IPS-18c (cell line): ENCODE results near the gene ZNF415.
A peak's percentile ranks its signal among the peaks of the same experiment; 100 is the strongest.
"Not testable (repeated sequence)": the region's sequence is repeated elsewhere in the genome, so short reads cannot be mapped to it uniquely, and the experiment has no call there.

Experiments used
- H3K4me3 ChIP-seq: 2 replicates; pipeline ENCODE4 v1.7.0; 2013; ENCODE audit warnings: low read depth, mild to moderate bottlenecking, low read length, moderate library complexity; ENCODE audit not compliant: insufficient read depth
- H3K9me3 ChIP-seq: one replicate; pipeline ENCODE4 v1.6.1; 2013; ENCODE audit warnings: mild to moderate bottlenecking, low read length, moderate library complexity; ENCODE audit not compliant: control insufficient read depth, insufficient read depth

Gene ZNF415

DNA sequence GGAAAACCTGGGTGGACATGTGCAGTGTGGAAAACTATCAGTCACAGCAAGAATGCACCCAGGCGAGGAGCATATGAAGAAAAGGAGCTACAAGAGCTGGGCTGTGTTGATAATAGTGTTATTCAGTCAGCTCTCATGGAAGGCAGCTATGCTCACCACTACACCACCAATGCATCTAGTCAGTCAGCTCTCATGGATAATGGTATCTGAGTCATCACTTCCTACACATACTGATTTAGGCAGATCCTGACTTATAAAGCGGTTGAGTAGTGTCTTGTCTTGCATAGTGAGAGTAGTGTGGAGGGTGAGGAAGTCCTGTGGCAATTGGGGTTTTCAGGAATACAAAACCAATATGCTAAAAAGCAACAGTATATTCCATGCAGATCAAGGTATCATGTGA is 20.4 kb downstream of the ZNF415 start:
- H3K4me3 ChIP-seq = no peak overlapping the region
- H3K9me3 ChIP-seq = no peaks in the 10 kb centered on the region

DNA sequence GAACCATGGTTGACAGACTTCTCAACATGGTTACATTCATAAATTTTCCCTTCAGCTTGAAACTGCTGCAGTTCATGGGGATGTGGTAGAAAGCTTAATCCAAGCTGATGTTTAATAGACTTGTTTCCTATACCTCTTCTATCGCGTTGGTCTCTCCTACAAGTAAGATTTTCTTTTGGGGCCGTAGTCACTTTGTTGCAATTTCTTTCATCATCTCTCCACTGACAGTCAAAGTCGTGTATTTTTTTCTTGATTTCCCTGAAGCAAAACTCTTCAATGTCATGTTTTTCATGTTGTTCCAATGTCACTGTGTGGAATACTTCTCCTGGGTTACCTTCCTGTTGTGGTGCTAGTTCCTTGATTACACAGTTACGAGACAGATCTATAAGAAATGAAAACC is 23.2 kb downstream of the ZNF415 start:
- Histone ChIP-seq H3K9me3 (no peaks in the 10 kb centered on the region), H3K4me3 (no peak overlapping the region)

- H3K9me3 ChIP-seq = no peaks in the 10 kb centered on the region
- peak within 1 kb of the TSS; percentile 98 for H3K4me3 ChIP-seq
Observed at GRCh38 chr19:53103234-53104203, 29.2 kb downstream of the ZNF415 start, which contains the start of gene ZNF160. Gene ZNF160, minus strand, starts transcription at chr19:53103422. Its CDS starts 17,146 bp downstream, at chr19:53086276.

DNA sequence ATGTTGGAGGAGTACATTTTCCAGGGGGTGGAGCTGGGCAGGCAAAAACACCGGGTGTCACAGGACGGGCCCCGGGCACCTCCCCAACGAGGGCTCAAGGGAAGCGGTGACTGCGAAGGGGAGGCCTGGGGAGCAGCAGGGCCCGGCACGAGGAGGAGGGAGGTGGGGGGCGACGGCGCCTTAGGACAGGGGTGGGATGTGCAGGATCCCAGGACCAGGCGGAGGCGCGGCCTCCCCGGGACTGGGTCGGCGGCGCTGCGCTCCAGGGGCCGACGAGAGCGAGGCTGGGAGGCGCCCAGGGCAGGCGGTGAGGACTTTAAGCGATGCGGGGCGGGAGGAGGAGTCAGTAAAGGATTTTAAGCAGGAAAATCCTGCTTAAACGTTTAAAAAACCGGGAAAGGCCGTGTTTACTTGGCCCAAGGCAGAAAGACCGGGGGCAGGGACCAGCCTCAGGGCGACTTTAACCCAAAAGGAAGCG is 29.9 kb downstream of the ZNF415 start:
- Histone ChIP-seq H3K4me3 (peak overlapping the region; percentile 98), H3K9me3 (no peaks in the 10 kb centered on the region)

- H3K4me3 ChIP-seq = peak overlapping the region; percentile 98
- no peaks in the 10 kb centered on the region for H3K9me3 ChIP-seq
Observed at GRCh38 chr19:53102206-53102755, 30.4 kb downstream of the ZNF415 start.

DNA sequence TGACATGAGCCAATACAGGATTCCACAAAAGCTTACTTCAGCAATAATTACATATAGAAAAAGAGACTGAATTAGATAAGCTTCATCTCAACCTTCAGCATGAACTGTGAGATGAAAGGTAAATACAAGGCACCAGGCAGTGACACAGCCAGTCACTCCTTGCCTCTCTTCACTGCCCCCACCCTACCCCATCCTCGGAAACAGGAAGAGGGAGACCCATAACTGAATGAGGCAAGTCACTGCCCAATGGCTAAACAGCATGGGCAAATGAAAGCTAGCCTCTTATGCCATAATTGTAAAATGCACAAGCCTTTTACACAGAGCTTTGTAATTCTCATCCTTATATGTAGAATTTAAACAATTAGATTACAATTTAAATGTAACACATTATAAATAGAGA is 31.2 kb downstream of the ZNF415 start:
- no peak overlapping the region for H3K4me3 ChIP-seq

GRCh38 chr19:53098570-53098969 is 34.1 kb downstream of the ZNF415 start:
- H3K9me3 ChIP-seq, H3K4me3 ChIP-seq: not testable (repeated sequence)

More for the DNA sequence above, 31.2 kb downstream of the ZNF415 start:
- H3K9me3 ChIP-seq = no peaks in the 10 kb centered on the region

DNA sequence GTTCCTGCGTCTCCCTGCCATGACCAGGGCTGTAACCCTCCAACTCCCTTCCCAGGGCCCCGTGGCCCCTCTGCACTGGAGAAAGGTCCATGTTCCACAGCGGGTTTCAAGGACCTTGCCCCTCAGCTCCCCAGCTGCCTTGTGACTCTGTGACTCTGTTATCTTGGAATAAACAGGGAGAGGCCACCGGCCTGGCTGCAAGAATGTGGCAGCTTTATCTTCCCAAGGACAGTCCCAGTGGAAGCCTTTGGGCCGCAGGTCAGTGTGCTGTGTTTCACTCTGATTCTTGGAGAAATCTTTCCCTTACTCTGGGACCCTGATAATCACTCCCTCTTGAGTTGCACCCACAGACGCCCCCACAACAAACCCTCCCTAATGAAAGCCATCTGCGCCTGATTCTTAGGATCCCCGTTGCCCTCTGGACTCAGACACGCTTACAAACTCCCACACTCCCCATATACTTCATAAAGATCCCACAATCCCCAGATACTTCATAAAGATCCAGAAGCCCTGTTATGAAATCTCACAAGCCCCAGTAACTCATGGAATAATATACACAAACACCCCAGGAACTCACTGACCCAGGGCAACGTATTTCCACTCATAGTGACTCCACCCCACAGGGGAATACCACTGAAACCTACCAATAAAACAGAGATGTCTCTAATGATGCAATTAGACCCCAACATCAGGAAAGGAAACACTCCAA is 35.6 kb downstream of the ZNF415 start:
- not testable (repeated sequence) for H3K4me3 ChIP-seq, H3K9me3 ChIP-seq

- not testable (repeated sequence) for H3K9me3 ChIP-seq, H3K4me3 ChIP-seq
Observed at GRCh38 chr19:53096579-53096978, 36.1 kb downstream of the ZNF415 start.

DNA sequence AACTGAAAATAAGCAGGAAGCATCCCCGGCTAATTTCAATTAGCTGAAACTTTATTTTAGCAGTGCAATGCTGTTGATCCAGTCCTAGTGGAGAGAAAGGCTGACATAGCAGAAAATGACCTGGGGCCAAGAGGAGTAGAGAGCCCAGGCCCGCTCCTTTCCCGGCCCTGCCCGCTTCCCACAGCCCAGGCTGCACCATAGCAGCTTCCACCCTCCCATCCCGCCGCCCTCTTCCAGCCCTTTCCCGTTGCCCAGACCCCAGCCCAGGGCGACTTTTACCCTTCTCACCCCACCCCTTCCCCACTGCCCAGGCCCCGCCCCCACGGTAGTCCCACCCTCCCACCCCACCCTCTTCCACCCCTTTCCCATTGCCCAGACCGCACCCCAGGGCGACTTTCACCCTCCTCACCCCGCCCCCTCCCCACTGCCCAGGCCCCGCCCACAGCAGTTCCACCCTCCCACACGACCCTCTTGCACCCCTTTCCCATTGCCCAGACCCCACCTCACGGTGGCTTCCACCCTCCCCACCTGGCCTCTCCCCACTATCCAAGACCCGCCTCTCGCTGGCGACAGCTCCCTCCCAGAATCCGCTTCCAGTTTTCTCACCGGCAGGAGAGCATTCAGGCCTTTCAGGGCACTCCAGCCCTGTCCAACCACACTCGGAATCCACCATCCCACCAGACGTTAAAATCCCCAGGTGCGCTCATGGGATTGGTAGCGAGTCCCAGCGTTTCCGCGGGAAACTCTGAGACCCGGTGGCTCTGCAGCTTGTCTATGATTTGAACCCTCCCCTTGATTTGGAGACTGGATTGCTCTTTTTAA is 37.7 kb downstream of the ZNF415 start:
- H3K9me3 ChIP-seq = no peaks in the 10 kb centered on the region
- H3K4me3 ChIP-seq = peak overlapping the region; percentile 28; the same call in 1 of the 2 replicates

GRCh38 chr19:53092723-53093122 is 40.0 kb downstream of the ZNF415 start:
- no peak overlapping the region for H3K4me3 ChIP-seq
- H3K9me3 ChIP-seq = no peaks in the 10 kb centered on the region

DNA sequence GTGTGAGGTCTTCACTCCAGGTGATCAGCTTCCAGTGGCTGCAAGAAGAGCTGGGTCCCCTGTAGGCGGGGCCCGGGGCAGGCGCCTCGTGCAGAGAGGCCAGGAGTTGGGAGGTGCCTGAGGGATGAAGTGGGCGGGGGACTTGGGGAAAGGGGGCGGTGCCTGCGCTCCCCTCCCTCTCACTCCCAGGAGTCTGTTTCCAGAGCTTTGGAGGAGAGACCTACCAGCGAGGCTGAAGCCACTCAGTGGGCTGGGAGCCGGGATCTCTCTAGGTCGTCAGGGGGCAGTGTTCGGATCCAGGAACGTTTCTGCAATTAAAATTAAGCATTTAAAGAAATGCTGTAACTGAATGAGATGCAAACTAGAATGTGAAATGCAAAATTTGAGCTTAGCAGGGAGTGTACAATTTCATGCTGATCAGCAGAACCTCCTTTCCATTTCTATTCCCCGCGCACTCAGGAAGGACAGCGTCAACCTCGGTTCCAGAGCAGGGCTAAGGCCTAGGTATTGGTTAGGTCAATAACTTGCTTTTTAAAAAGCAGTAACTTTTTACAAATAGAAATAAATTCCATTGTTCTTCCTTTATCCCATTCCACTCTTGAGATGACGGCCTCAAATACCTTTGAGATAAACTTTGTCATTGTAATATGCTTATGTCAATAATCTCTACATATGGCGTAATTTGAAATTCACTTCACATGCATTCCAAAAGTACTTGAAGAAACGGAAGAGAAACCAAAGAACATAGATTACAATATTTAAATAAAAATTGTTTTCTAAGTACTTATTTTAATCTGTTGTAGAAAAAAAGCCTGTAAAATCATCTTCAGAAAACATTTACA is 41.1 kb downstream of the ZNF415 start:
- no peaks in the 10 kb centered on the region for H3K9me3 ChIP-seq
- H3K4me3 ChIP-seq = no peak overlapping the region

GRCh38 chr19:53088091-53088490 is 44.6 kb downstream of the ZNF415 start:
- Histone ChIP-seq H3K4me3 (no peak overlapping the region), H3K9me3 (no peaks in the 10 kb centered on the region)

- Histone ChIP-seq H3K4me3 (no peak overlapping the region), H3K9me3 (peaks cover 3% of the 10 kb centered on the region)
Observed at GRCh38 chr19:53086949-53087348, 45.8 kb downstream of the ZNF415 start.

DNA sequence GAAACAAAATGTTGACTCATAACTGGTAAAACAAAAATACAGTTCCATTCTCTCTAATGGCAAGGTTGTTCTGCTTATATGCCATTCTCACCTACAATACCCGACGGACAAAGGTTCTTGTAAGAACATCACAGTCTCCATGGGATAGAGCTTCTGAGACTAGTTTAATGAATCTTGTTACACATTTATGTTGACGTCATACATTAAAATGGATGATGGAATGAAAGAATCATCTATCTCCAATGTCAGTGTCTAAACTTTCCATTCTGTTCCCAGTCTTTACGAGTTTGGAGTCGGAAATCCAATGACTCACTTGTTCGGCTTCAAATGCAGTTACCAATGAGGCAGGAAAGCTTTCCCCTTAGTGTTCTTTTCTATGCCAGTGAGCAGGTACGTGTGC is 47.2 kb downstream of the ZNF415 start:
- Histone ChIP-seq H3K4me3 (no peak overlapping the region), H3K9me3 (peaks cover 3% of the 10 kb centered on the region)

GRCh38 chr19:53082929-53083328 is 49.8 kb downstream of the ZNF415 start:
- H3K9me3 ChIP-seq = peaks cover 3% of the 10 kb centered on the region
- H3K4me3 ChIP-seq = no peak overlapping the region
